NCI-H2227 (cell line): ENCODE results near the gene PTGFRN.
"Not testable (repeated sequence)": the region's sequence is repeated elsewhere in the genome, so short reads cannot be mapped to it uniquely, and the experiment has no call there.

Experiments
- DNase-seq: peaks from one replicate; lab custom pipeline; 2025; ENCODE audit not compliant: unreplicated experiment; lab: John Stamatoyannopoulos, UW

PTGFRN gene

GRCh38 chr1:116916002-116916401, 6.3 kb downstream of the PTGFRN start:
- no peak for DNase-seq

GRCh38 chr1:116916533-116917445, 7.1 kb downstream of the PTGFRN start:
- no peak for DNase-seq

GRCh38 chr1:116918714-116919357, 9.1 kb downstream of the PTGFRN start:
- DNase-seq: no peak

- DNase-seq: no peak
Observed at GRCh38 chr1:116919802-116920201, 10.1 kb downstream of the PTGFRN start.

- DNase-seq: no peak
Observed at GRCh38 chr1:116920211-116920610, 10.5 kb downstream of the PTGFRN start.

- DNase-seq: no peak
Observed at GRCh38 chr1:116921301-116921885, 11.7 kb downstream of the PTGFRN start.

- no peak for DNase-seq
Observed at GRCh38 chr1:116921937-116922336, 12.2 kb downstream of the PTGFRN start.

GRCh38 chr1:116923421-116923820, 13.7 kb downstream of the PTGFRN start:
- no peak for DNase-seq

GRCh38 chr1:116927049-116927798, 17.5 kb downstream of the PTGFRN start:
- DNase-seq: no peak

GRCh38 chr1:116929961-116930592, 20.4 kb downstream of the PTGFRN start:
- no peak for DNase-seq

- DNase-seq: no peak
Observed at GRCh38 chr1:116931016-116931918, 21.6 kb downstream of the PTGFRN start.

GRCh38 chr1:116933606-116934515, 24.1 kb downstream of the PTGFRN start:
- no peak for DNase-seq

GRCh38 chr1:116934586-116935207, 25.0 kb downstream of the PTGFRN start:
- no peak for DNase-seq

- no peak for DNase-seq
Observed at GRCh38 chr1:116938216-116938615, 28.5 kb downstream of the PTGFRN start.

- DNase-seq: not testable (repeated sequence)
Observed at GRCh38 chr1:116939780-116940543, 30.2 kb downstream of the PTGFRN start.

- DNase-seq: no peak
Observed at GRCh38 chr1:116940814-116941599, 31.3 kb downstream of the PTGFRN start.

GRCh38 chr1:116941670-116942069, 32.0 kb downstream of the PTGFRN start:
- DNase-seq: no peak
